Stimulated activated CD4-positive, alpha-beta T cell treated with anti-CD3 and anti-CD28 coated beads, TNF-alpha, amount 100 ng/mL, for 48 hours (primary cell): ENCODE data around the gene CLTA.
A peak's percentile ranks its signal among the peaks of the same experiment; 100 is the strongest.

ENCODE experiments used
- DNase-seq, 3 donors: peaks; one replicate each; pipeline ENCODE4 v3.0.0-alpha.2; 2020; ENCODE audit warnings: low read depth in 3 of 3

Gene CLTA

GRCh38 chr9:36190388-36191289 lies at the start of gene CLTA:
CLTA (plus strand) TSS chr9:36190921; CDS start chr9:36191057, 136 bp downstream.
- DNase-seq: peak; percentile 88 to 94 (median 91)

DNA sequence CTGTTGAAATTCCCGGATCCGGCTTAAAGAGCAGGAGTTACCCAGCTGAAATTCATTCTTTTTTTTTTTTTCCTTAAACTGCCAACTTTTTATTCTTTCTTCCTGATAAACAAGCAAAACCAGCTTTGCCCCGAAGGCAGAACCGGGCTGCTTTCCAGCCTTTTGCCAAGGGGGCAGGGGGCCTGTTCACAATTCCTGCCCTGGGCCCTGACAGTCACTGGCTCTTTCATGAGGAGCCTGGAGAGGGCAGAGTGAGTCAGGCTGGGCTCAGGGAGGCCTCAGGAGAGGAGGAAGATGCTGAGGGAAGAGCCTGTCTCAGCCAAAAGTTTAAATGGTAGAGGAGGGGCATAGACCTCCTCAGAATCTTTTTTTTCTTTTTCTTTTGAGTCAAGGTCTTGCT lies 49.4 kb upstream of the CLTA start:
- DNase-seq: no peak

DNA sequence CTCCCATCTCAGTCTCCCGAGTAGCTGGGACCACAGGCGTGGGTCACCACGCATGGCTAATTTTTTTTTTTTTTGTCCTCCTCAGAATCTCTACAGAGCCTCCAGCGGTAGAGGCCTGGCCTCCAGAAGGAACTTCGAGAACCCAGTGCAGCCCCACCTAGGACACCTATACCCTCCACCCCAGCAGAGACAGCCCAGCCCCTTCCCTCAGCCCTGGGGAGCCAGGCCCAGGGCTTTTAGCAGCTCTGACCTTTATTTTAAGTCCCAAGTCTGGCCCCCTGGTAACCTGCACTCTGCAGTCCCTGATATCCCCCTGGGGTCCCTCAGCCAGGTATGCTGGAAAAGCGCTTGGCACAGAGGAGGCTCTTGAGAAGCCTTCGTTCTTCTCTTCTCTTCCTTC lies 49.0 kb upstream of the CLTA start:
- no peak for DNase-seq

DNA sequence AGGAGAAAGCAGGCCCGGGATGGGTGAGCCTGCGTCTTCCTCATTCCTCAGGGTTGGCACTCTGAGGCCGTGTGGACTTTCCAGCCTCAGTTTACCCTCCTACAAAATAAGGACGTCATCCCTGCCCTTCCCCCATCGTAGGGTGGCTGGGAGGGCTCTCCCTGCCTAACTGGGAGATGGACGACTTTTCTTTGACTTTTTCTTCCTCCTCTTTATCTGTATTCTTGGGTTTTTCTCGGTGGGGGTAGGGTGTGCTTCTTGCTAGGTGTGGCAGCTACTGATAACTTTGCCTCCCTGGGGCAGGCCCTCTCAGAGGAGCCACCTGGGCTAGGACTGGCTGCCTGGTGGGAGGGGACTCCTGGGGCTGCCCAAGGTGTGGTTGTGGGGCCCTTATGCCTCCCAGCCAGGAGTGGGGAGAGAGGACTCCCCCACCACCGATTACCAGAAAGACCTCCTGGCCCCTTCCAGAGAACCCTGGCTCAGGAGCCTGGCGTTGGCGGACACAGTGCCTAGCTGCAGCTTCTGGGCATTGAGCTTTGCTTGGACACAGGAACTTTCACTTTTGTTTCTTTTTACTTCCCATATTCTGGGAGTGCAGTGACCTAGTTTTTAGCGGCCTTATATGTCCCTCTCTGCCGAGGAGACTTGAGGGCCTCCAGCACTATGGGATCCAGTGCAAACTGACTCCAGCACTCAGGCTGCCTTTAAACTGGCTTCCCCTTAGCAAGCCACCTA lies 48.0 kb upstream of the CLTA start:
- DNase-seq: no peak

DNA sequence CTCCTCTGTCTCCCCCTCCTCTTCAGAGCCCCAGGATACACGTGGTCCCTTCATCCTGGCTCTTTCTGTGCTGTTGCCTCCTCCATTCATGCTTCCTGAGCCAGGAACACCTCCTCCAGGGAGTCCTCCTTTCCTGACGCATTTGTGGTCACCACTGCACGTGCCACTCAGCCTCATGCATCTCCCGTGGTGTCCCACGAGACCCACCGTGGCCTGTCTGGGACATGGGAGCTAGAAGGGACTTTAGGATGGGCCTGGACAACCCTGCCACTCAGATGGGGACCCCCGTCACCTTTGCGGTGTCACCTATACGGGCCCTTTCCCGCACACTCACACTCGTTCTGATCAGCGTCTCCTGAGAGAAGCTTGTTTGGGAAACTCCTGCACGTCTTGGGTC lies 47.5 kb upstream of the CLTA start:
- no peak for DNase-seq

DNA sequence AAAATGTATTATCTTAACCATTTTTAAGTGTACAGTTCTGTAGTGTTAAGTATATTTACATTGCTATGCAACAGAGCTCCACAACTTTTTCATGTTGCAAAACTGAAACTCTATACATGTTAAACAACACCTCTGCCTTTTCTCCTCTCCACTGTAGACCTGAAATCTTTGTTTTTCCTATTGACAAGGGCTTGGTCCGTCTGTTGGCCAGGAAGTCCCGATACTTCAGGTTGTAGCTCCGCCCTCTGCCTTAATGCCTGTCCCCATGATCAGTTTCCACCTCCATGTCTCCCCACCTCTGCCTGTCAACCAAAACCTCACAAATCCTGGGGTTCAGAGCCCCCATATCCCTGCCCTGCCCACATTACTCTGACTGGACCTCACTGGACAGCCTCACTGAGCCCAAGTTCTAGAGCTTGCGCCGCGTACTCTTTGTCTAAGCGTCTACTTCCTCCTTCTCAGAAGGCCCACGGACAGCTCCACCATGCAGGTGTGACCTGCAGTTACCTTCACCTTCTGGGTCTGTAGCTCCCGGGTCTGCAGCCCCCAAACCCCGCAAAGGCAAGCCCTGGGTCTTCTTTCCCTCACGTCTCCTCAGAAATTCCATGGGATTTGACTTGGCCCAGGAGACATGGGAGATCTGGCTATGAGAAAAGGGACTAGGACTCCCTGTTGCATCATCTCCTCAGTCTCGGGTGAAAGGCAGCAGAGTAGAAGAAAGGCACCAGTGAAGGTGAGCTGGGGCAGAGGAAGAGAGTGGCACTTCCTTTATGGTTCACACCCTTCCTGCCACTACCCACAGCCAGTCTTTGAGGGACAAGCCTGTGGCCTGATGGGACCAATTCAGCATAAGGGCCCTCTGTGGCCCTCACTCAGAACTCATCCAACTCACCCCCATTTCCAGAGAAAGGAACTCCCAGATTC lies 46.1 kb upstream of the CLTA start:
- no peak for DNase-seq

DNA sequence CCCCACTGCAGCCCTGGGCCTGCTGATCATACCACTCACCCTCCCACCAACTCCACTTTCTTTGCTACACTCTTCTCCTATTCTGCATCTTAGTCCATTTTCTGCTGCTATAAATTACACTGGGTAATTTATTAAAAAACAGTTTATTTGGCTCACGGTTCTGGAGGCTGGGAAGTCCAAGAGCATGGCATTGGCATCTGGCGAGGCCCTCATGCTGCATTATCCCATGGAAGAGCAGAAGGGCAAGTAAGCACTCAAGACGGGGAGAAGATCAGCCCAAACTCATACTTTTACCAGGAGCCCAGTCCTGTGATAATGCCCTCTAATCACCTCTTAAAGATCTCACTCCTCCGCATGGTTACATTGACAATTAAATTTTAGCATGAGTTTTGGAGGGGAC lies 44.8 kb upstream of the CLTA start:
- no peak for DNase-seq

DNA sequence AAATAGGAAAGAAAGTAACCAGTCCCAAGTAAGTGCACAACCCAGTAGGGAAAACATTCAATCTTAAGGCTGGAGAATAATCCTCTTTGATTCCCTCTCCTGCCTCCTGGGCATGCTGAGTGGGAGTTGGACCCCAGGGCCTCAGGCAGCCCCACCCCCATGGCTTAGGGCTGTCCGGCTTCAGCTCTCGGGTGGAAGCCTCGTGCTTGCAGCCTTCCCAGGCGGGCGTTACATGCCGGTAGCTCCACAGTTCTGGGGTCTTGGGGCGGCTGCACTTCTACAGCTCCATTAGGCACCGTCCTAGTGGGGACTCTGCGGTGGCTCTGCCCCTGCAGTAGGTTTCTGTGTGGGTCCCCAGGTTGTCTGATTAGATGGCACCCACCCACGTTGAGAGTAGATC lies 44.1 kb upstream of the CLTA start:
- DNase-seq: no peak

DNA sequence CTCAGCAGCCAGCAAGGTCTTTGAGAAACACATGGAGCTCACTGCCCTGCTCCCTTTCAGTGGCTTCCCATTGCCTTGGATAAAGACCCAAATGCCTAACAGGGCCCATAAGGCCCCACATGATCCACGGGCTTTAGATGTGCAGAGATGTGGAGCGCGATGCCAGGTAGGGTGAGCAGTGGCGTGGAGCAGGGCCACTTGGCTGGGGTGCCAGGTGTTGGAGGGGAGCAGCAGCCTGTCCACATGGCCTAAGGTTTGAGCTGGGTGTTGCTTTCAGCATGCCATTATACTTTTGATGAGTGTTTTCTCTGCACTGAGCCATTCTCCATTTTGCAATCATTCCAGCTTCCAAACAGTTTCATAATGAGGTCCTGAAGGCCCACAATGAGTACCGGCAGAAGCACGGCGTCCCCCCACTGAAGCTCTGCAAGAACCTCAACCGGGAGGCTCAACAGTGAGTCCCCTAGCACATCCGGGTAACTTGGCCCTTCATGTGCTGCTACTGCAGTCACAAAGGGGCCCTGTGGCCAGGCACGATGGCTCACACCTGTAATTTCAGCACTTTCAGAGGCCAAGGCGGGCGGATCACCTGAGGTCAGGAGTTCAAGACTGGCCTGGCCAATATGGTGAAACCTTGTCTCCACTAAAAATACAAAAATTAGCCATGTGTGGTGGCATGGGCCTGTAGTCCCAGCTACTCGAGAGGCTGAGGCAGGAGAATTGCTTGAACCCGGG lies 43.1 kb upstream of the CLTA start:
- no peak for DNase-seq

DNA sequence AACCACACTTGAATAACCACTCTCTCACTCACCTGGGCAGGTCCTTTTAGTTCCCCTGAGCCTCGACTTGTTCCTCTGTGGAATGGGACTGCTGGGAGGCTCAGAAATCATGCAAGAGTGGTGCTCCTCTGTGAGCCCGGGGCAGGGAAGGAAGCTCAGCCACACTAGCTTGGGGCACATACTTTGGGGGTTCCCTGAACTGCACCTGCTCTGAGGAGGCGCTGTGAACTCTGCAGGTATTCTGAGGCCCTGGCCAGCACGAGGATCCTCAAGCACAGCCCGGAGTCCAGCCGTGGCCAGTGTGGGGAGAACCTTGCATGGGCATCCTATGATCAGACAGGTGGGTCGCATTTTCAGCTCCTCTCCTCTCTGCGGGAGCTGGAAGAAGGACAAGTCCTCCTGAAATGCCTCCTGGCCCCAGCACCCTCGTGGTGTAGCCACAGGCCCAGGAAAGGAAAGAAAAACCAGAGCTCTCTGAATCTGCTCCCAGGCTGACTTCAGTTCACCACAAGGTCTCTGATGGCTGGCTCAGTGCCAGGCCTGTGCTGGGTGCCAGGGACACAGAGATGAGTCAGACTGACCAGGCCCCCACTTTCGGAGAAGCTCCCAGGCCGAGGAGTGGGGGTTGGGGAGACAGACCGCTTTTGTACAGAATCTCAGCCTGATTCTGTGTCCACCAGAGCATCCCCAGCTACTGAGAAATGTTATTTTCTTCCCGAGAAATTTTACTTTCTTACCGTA lies 42.2 kb upstream of the CLTA start:
- DNase-seq: peak in 2 of 3 donors; percentile 56 to 57

- no peak for DNase-seq
Measured at GRCh38 chr9:36149197-36149596, 41.5 kb upstream of the CLTA start.

DNA sequence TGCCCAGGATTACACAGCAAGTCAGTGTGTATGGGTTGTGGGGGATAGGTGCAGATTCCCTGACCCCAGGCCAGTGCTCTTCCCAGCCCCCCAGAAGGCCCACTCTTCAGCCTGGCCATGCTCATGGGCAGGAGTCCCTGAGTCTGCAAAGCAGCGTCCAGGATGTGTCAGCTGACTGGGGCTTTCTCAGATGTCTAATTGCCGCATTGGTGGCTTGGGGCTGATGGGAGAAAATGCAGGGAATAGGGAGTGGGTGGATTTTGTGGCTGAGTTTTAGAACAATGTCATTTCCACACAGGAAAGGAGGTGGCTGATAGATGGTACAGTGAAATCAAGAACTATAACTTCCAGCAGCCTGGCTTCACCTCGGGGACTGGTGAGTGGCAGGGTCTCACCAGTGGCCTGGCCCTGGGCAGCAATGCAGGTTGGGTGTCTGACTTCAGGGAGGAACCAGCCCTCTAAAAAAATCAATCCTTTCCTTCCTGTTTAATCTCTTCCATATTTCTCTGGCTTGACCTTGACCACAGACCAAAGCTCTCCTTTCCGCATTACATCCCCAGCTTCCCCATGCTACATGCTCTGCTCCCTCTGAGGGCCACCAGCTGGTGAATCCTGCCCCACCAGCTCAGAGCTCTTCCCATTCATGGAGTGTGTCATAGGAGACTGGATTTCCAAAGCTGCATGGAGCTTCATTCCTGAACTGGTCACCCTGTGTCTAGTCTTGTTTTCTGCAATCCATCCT lies 40.0 kb upstream of the CLTA start:
- DNase-seq: no peak

GRCh38 chr9:36151316-36152210 lies 39.2 kb upstream of the CLTA start:
- DNase-seq: peak; percentile 59 to 84 (median 76)

- DNase-seq: no peak
Measured at GRCh38 chr9:36152741-36153438, 37.8 kb upstream of the CLTA start.

GRCh38 chr9:36153746-36154145 lies 37.0 kb upstream of the CLTA start:
- DNase-seq: no peak

GRCh38 chr9:36154331-36154952 lies 36.3 kb upstream of the CLTA start:
- DNase-seq: no peak

DNA sequence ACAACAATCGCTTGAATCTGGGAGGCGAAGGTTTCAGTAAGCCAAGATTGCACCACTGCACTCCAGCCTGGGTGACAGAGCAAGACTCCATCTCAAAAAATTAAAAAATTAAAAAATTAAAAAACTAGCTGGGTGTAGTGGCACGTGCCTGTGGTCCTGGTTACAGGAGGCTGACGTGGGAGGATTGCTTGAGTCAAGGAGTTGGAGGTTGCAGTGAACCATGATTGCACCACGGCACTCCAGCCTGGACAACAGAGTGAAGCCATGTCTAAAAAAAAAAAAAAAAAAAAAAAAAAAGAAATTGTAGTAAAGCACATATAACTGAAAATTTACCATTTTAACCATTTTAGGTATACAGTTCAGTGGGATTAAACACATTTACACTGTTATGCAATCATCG lies 34.6 kb upstream of the CLTA start:
- DNase-seq: no peak

DNA sequence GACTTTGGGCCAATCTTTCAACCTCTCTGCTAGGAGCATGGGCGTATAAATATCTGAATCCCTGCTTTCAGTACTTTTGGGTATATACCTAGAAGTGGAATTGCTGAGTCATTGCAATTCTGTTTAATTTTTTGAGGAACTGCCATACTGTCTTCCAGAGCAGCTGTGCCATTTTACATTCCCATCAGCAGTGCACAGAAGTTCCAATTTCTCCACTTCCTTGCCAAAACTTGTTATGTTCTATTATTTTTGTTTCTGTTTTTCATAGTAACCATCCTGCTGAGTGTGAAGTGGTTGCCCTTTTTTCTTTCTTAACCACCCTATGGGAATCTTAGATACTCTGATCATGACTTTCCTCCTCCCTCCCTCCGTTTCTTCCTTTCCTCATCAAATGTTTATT lies 32.6 kb upstream of the CLTA start:
- no peak for DNase-seq
